Fibroblast of skin of scalp (primary cell): ENCODE data around the gene CEP131.

ENCODE experiments used
- DNase-seq: peaks from one replicate; pipeline ENCODE4 v3.0.0-alpha.2; 2013

Gene CEP131

DNA sequence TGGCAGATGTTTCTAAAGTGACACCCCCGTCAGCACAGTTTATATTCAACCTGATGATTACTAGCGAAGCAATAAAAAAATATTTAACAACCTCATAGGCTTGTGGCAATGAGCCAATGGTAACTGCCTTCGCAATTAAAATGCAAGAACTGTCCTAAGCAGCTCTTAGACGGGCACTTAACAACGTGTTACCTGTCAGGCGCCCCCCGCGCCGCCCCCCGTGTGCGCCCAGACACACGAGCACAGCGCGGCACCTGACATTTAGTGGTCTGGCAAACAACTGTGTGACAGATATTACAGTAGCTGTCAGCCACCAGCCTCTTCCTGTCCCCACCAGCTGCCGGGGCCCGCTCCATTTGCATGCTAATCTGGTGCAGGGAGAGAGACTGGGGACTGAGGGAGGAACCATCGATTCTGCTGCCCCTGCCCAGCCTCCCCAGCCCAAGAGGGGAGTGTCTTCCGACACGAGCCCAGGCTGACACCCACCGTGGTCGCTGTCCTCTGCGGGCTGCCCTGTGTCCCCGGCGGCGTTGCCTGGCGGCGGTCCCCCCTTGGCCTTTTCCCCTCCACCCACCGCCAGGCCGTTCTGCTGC is 29.0 kb upstream of the CEP131 start:
- no peak for DNase-seq

DNA sequence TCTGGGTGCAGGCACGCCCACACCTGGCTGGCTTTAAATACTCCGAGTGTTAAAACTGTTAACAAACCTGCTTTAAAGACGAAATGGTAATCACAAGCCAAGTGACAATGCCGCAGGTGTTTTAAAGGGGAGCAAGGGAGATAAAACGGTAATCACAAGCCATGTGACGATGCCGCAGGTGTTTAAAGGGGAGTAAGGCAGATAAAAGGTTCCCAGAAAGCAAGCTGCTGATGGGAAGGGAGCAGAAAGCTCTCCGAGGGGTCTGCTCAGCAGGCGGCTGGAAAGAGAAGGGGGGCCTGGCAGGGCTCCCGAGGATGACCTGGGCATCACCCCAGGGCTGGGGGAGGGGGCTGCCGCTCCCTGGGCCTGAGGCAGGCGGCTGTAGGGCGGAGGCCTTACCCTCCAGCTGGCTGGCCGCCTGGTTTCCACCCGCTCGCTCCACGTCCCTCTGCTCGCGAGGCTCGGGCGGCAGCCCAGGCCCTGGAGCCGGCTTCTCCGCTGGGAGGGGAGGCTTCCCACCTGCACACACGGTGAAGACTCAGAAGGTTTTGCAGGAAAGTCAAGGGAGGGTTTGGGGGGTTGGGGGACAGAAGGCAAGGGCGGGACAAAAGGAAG is 28.4 kb upstream of the CEP131 start:
- DNase-seq = no peak

DNA sequence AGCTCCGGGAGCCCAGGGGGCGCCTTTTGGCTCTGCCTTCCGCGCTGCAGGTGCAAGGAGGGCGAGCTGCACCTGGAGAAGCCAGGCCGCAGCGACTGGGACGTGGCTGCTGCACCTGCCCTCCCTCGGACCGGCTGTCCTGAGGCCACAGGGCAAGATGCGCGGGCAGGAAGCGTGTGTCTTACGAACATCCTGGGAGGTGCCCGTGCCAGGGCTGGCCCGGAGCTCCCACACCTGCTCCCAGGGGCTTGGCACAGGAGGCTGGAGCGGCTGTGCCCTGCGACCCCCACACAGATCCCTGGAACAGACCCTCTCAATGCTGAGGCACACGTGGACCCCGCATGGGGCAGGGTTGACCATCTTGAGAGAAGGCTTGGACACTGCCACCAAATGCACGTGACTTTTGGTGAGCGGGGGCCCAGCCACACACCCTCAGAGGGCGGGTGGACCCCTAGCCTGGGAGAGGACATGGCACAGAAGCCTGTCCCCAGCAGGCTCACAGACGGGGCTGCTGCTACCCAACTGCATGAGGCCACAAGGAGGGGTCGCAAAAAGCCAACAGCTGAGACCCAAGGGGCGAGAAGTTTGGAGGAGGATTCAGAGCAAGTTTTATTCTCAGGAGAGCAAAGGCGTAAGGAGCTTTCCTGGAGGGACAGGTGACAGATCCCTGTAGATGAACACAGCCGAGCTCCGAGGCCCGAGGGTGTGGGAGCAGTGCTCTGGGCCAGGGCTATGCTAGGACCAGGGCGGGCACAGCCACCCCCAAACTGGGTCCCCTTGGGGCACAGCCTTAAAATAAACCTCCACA is 27.7 kb upstream of the CEP131 start:
- no peak for DNase-seq

DNA sequence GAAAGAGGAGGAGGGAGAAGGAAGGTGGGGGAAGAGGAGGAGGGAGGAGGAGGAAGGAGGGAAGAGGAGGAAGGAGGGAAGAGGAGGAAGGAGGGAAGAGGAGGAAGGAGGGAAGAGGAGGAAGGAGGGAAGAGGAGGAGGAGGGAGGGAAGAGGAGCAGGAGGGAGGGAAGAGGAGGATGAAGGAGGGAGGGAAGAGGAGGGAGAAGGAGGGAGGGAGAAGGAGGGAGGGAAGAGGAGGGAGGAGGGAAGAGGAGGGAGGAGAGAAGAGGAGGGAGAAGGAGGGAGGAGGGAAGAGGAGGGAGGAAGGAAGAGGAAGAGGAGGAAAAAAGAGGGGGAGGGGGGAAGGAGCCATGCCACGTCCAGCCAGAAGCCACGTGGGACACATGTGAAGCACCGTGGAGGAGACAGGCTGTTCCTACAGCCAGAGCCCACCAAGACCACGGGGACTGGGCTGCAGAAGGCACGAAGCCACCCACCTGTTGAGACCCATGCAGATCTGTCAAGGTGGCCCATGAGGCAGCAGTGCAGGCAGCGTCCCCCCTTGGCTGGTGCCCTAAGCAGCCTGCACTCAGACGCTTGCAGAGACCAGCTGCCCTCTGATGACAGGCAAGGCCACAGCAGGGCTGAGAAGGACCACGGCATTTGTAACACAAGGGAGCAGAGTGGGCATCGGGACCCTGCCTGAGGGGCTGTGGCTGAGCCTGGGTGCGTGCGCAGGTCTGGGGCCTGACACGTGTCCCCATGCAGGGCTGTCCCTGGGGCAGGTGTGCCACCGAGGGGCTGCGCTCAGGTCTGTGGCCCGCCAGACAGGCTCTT is 26.7 kb upstream of the CEP131 start:
- no peak for DNase-seq

DNA sequence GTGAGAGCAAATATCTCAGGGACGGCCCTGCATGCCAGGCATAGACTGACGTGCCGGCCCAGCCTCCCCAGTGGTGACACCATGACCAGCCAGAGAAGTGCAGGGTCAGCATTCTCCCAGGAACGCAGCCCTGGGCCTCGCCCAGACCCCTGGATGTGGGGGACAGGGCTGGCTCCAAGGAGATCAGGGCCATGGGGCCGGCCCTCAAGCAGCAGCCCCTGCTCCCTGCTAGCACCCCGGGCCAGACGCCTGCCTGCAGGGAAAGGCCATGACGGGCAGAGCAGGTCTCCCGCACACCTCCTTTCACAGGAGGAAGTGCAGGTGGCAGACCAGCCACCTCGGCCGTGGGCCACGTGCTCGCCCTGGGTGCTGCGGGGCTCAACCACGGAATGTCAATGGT is 25.9 kb upstream of the CEP131 start:
- no peak for DNase-seq

DNA sequence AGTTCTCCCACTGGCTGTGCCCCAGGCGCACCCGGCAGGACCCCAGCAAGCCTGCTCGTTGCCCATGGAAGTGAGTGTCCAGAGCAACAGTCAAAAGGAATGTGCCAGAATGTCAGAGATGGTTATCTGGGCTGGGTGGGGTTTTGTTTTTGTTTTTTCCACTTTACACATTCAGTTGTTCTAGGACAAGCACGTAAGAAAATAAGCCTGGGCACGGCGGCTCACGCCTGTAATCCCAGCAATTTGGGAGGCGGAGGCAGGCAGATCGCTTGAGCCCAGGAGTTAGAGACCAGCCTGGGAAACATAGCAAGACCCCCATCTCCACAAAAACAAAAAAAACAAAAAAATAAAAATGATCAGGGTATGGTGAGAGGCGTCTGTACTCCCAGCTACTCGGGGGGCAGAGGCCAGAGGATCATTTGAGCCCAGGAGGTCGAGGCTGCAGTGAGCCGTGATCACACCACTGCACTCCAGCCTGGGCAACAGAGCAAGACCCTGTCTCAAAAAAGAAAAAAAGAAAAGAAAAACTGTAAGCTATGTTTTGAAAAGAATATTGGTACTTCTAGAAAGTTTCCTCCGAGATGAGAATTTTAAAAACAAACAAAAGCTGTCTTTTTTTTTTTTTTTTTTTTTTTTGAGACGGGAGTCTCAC is 24.7 kb upstream of the CEP131 start:
- no peak for DNase-seq

DNA sequence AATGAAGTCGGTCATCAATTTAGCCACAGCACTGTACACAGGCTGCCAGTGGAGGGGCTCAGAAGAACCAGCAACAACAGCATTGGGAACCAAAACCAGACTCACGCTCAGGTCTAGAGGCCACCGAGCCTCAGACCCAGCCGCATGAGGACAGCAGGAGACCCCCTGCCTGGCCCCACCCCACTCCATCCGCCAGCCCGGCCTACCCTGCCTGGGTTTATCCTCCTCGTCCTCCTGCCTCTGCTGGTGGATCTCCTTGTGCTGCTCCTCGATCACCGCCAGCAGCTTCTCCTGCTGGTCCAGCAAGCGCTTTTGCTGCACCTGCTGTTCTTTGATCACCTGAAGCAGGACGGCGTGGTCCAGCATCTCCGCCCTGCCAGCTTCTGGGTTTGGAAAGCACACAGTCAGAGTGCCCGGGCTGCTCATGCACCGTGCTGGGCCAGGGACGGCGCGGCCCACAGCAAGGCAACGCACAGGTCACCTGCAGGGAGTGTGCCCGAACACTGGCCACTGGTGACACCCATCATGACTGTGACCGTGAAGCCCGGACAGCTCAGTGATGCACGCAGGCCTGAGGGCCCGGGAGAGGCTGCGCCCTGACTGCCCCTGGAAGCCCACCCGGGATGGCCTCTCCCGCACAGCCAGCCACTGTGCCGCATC is 24.0 kb upstream of the CEP131 start:
- DNase-seq = no peak

DNA sequence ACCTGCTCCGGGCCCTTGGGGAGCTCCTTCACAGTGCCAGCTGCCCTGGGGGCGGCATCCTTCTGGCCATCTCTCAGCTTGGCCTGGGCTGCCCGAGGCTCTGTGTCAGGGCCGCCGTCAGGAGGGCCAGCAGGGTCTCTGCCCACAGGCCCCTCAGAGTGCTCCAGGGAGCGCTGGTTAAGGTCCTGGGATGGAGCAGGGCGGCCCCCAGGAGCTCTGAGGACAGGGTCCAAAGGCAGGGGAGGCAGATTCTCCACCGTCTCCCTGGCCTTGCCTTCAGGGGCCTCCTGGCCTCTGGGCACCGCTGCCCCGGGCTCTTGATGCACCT is 23.5 kb upstream of the CEP131 start:
- no peak for DNase-seq

DNA sequence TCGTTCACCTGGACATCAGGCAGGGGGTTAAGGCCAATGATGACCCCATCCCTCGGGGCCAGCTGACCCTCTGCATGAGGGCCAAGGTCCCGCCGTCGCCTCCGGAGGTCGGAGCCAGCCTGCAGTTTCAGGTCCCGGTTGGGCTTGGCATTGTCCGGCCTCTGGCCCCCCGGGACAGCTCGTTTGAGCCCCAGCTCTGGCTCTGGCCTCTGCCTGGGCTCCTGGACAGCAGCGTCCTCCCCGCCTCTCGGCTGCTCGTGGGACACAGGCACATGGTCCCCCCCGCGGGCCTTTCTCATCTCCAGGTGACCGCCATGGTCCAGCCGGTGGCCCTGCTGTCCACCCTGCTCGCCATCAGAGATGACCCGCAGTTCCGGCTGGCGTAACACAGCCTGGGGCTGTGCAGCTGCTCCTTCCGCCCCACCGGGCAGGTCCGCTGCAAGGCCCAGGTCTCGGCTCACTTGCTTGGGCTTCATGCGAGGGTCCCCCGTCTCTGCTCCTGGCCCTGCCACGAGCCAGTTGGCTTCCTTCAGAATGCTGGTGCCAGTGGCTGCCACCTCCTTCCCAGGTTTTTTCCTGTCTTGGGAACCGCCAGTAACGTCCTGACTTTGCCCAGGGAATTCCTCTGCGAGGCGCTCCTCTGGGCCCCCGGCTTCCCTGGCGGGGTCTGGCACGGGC is 23.0 kb upstream of the CEP131 start:
- DNase-seq = no peak

DNA sequence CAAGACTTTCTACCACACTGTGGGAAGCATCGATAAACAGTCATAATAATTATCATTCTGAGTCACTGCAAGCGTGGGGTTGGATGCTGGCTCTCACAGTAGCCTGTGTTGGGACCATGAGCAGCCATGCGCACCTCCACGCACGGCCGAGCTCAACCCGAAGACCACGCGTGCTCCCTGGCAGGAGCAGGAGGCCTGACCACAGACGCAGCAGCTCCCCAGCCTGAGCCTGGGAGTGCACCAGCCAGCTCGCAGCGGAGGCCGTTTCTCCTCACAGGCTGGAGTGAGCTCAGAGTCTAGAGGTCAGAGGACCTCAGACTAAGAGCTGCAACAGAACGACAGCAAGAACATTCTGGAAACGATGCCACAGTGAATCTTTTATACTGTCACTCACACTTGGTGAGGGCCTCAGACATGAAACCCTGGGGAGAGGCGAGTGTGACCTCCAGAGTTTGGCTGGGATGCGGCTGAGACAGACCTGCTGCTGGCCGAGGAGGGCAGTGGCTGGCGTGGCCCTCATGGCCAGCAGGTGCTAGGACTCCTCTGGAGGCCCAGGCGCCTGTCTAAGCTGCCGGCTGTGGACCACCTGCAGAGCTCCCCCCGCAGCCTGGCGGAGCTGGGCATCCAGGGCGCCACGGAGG is 22.4 kb upstream of the CEP131 start:
- no peak for DNase-seq

DNA sequence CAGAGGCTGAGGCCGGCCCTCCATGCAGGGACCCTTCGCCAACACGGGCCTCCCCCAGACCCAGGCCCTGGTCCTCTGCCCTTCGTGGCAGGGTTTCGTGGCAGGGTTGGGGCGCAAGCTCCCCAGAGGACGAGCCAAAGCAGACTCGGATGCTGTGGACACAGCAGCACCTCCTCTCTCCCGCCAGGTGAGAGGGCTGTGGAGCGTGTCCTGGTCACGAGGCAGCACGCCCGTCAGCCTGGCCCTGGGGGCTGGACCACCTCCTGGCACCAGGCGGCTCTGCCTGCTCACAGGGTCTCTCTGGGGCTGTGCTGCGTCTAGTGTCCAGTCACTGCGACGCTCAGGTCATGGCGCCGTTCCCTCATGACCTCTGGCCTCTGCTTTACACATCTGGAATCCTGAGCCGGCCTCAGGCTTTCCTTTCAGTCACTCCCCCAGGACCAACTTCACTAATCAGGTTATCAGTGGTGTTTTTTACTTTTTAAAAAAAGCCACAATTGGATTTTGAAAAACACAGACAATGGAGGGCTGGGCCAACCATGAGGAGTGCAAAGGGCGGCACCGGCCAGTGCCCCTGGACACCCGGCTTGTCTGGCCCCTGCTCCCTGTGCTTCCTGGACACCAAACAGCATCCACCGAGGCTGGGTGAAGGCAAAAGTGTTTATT is 21.7 kb upstream of the CEP131 start:
- no peak for DNase-seq

DNA sequence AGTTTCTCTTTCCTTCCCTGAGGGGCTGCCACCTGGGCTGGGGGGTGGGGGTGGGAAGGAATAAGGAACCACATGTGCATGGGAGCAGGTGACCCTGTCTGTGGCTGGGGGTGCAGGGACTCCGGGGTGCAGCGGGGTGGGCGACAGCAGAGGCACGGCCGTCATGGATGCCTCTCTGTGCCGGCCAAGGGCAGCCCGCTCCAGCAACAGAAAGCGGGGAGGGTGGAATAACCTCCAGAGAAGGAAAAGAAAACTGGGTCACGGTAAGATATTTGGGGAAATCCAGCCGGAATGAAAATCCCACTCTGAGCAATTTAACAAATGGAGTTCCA is 20.5 kb upstream of the CEP131 start:
- no peak for DNase-seq

DNA sequence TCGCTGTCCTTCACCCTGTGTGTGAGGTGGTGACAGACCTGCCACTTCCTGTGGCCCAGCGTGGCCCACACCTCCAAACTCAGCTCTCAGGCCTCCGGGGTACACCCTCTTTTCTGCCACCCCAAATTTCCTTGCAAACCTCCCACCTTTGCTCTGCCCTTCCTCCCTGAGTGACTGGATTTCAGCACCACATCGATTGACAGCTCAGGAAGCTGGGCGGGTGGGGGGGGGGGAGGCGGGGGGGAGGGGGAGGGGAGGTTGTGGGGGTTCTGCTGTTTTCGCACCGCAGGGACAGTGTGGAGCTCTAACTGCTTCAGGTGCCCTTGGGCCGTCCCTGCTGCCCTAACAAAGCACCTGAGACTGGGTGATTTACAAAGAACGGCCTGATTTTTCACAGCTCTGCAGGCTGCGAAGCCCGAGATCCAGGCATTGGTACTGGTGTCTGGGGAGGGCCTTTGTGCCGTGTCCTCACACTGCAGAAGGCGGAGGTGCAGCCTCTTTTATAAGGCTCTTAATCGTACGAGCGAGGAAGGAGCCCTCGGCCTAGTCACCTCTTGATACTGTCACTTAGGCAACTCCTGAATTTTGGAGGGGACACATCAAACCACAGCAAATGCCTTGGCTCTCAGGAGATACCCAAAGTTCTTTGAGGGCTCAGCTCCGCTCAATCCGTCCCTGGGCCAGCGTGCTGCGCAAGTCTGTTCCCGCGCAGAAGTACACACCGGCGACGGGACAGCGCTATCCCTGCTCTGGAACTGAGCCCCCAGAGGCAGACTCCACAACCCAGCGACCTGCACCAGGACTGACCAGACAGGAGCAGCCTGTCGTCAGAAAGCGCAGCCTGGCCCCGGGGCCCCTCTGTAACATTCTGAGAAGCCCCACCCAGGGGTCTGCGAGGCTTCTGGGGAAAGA is 19.9 kb upstream of the CEP131 start:
- no peak for DNase-seq

DNA sequence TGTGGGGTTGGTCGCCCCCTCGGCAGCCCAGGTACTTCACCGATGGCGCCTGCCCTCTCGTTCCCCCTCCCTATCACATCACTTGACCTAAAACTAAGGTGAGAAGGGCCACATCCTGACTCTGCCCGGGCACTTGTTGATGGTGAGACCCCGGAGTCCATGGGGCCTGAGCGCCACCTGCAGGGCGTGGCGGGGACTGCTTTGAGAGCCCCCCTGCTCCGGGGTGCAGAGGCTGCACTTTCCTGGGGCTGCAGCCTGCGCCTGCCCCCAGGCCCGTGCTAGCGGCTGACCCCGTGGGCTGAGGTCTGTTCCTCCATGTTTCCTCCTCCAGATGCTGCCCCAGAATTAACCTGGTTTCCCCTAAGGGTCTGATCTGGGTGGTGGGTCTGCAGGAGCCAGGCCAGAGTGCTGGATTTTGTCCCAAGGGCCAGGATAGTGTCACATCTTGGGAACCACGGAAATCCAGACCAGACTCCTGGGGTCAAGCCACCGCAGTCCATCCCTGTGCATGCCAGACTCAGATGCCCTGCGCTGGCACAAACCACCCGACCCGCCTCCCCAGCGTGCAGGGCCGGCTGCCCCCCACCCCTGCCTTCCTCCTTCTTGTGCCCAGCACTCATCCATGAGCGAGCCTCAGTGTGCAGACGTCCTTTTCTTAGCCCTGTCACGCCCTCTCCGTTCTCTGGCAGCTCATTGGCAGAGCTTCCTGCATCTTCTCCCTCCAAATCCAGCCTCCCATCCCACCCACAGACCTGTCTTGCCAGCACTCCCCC is 19.1 kb upstream of the CEP131 start:
- peak; percentile 46 for DNase-seq

DNA sequence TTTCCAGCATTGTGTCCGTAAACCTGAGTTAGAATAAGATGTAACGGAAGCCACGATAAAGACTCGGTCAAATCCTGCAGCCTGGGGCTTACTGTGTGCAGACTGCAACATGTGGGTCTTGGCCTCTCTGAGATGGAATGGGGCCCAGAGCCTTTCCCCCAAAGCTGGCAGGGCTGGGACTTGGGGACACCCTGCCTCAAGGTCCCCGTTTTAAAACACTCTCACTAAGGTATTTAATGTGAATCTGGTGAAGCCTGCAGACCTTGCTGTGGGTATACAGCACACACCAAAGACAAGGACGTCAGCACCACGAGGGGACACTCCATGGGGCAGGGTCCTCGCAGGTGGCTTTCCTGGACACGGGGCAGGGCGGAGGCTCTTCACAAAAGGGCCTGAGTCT is 18.4 kb upstream of the CEP131 start:
- DNase-seq = no peak

DNA sequence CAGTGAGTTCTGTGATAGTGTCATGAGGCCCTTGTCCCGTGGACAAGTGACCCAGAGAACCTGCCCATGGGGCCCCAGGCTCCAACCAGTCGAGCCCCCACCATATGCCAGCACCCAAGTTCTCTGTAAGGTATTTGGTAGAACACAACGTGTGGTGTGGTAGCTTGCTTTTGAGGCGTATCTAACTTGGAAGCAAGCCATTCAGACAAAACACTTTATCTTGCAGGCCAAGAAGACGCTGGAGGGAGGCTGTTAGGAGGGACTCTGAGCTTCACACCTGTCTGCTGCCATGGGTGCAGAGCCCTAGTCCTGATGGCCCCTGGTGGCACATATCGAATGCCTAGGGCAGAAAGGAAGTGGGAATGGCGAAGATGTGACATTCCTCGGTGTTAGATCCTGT is 18.0 kb upstream of the CEP131 start:
- no peak for DNase-seq

DNA sequence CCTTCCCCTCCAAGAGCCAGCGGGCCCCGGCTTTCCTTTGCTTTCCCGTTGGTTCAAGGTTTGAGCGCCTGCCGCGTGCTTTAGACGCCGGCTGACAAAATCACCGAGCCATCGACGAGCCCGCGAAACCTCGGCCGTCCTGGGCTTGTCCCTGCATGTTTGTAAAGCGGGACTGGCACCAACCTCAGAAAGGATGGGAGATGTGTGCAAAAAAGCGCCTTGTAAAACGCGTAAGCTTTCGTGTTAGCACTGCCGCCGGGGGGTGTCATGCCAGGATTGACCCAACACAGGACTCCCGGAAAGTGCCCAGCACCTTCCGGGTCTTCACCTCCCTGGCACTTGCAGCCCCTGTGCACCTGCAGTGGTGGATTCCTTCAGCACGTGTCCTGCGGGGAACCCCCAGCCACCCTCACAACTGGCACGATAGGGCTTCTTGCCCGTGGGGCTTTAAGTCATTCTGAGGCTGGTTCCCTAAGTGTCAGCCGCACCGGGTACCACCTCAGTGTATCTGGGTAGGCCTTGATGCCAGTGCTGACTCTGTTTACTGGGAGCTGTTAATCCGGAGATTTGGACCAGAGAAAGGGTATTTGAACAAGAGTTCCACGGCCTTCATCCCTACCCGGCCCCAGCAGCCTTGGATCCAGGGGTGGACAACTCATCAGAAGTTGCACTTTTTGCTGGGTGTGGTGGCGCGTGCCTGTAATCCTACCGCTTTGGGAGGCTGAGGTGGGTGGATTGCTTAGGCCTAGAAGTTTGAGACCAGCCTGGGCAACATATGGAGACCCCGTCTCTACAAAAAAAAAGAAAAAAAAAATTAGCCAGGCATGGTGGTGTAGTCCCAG is 17.2 kb upstream of the CEP131 start:
- no peak for DNase-seq
